D721Med (cell line): ENCODE measurements around the gene ACTG2.

Experiments
- DNase-seq: peaks from one replicate; pipeline ENCODE4 v3.0.0; 2011; ENCODE audit warnings: low spot score; ENCODE audit not compliant: insufficient read length
- FAIRE-seq: peaks from 2 replicates; lab custom pipeline; 2011; peaks lifted over from hg19 to GRCh38; lab: Jason Lieb, UNC
- TF ChIP-seq, protein P1 (sequence below): IDR thresholded peaks from 2 replicates; pipeline ENCODE4 v1.5.1; 2012; ENCODE audit warnings: mild to moderate bottlenecking, control low read depth; ENCODE audit not compliant: insufficient read depth; ENCODE audit errors: missing control alignments

The ACTG2 gene

DNA sequence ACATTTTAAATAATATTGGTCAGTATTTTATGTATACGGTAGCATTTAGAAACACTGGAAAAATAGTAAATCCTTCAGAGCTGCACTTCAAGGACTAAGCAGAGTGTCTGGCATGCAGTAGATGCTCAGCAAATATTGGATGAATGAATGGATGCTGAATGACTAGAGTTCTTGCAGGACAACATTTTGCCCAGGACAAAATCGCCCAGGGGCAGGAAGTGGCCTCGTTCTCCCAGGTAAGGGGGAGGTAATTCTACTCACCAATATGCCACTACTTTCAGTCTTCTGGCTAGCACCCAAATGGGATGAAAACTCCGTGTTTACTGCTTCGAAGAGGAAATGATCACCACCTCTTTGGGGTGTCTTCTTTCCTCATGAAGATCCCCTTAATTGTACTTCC is 29.9 kb downstream of the ACTG2 start:
- DNase-seq = no peak
- no peak for FAIRE-seq
- TF ChIP-seq, protein P1, sequence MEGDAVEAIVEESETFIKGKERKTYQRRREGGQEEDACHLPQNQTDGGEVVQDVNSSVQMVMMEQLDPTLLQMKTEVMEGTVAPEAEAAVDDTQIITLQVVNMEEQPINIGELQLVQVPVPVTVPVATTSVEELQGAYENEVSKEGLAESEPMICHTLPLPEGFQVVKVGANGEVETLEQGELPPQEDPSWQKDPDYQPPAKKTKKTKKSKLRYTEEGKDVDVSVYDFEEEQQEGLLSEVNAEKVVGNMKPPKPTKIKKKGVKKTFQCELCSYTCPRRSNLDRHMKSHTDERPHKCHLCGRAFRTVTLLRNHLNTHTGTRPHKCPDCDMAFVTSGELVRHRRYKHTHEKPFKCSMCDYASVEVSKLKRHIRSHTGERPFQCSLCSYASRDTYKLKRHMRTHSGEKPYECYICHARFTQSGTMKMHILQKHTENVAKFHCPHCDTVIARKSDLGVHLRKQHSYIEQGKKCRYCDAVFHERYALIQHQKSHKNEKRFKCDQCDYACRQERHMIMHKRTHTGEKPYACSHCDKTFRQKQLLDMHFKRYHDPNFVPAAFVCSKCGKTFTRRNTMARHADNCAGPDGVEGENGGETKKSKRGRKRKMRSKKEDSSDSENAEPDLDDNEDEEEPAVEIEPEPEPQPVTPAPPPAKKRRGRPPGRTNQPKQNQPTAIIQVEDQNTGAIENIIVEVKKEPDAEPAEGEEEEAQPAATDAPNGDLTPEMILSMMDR = no peak

DNA sequence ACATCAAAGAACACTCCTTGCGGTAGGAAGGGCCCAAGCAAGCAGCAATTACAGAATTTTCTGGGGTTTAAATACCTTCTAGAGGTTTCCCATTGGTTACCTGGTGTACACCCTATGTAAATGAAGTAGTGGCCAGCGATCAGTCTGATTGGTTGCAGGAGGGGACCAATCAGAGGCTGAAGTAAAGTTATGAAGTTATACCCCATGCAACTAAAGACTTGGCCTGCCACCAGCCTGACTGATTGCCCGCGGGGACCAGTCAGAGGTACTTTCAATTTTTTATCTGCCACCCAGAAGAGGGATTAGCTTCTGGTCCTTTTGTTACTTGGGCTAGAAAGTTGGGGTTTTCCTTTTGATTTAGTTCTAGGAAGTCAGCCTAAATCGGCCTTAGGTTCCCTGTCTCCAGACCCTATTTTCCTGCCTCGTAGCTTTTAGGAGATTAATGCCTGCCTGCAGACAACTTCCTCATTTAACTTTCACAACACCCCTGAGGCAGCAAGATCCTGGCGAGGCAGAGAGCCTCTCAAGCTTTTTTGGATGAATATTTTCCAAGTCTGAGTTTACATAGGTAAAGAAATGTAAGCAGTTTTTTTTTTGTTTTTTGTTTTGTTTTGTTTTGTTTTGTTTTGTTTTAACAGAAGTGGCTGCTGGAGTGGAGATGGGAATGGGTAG is 32.4 kb downstream of the ACTG2 start:
- TF ChIP-seq, protein P1 = no peak
- DNase-seq (no peak), FAIRE-seq (no peak)

DNA sequence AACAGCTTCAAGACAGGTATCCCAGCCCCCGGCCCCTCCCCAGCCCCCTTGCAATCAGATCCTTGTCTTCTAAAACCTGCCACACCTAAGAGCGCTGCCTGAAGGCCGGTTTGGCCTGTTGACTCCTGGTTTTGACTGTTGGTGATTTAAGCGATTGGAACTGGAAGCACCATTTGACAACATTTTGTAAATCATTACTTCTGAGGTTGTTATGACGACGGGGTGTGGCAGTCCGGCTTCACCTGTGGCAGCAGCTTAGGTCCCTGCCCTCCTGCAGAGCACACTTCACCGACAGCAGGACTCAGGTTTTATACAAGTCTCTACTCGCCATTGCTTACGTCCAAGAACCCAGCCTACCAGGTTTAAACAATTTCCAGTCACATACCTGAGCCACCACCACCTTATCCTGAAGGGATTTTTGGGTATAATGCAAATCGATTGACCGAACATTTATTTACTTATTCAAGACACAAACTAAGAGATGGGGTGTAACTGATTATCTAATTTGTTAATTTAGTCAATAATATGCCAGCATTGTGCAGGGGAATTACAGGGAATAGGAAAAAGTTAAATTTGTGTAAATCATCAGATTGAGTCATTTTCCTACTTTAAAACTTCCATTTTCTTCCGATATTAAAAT is 33.2 kb downstream of the ACTG2 start:
- FAIRE-seq = no peak

DNA sequence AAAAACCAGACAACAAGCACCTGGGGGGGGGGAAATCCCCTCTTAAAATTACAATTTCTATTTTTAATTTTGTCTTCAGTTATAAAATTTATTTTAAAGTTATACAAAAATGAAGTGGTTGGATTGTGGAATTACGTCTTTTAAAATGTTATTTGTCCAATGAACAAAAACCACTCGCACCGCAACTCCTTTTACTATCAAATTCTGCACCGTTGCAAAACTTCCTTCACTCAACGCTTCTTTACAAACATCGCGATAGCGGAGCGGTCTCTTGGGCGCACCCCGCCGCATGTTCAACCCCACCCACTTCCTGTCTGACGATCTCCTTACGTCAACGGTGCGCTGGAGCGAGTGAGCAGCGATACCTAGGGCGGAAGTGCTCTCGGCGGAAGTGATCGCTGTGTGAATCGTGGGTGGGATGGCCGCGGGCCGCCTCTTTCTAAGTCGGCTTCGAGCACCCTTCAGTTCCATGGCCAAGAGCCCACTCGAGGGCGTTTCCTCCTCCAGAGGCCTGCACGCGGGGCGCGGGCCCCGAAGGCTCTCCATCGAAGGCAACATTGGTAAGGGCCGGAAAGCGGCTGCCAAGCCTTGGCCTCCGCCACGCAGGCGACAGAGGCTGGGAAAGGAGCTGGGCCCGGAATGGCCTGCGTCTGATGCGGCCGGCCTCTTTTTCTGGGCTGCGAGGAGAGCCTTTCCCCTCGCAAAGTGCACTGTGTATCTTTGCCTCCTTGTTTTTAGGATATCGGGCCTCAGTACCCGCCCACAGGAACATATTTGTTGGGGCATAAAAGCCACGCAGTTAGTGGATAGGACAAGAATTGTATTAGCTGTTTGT is 33.9 kb downstream of the ACTG2 start, which contains the start of gene DGUOK:
Gene DGUOK (plus strand): TSS at position 388 of the 835 bp plus-strand sequence. CDS start 31 bp downstream, at position 419.
- FAIRE-seq = peak; percentile 56
- peak; percentile 86 for DNase-seq
- TF ChIP-seq, protein P1 = no peak

More for the DNA sequence above, 33.2 kb downstream of the ACTG2 start:
- TF ChIP-seq, protein P1 = no peak
- no peak for DNase-seq

DNA sequence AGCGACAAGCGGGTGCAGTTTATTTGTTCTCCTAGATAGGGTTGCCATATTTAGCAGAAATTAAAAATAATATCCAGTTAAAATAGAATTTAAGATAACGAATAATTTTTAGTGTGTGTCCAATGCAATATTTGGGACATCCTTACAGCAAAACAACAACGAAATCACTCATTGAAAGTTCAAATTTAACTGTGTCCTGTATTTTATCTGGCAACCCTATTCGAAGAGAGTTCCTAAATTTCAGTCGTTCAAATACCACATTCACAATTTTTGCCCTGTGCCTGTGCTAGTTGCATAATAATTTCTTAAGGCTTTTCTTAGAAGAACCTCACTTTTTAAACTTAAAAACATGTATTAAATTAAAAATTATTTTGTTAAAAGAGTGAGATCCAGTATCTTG is 34.5 kb downstream of the ACTG2 start:
- no peak for DNase-seq
- TF ChIP-seq, protein P1 = no peak
- FAIRE-seq = no peak

DNA sequence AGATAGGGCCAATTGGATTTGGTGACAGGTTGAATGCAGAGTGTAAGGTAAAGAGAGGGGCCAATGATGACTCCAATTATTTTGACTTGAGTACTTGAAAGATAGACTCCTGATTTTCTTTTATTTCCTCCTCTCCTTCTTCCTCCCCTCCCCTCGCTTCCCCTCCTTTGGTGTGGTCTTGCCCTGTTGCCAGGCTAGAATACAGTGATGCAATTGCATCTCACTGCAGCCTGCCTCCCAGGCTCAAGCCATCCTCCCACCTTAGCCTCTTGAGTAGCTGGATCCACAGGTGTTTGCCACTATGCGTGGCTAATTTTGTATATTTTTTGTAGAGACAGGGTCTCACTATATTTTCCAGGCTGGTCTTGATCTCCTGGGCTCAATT is 36.1 kb downstream of the ACTG2 start:
- FAIRE-seq (no peak), DNase-seq (no peak)
- TF ChIP-seq, protein P1 = no peak
